ENCODE measurements around the gene CDC16.
A peak's percentile ranks its signal among the peaks of the same experiment; 100 is the strongest.

The CDC16 gene

GRCh38 chr13:114226088-114226487 lies 8.6 kb upstream of the CDC16 start:
- H3K79me2 ChIP-seq, result no peaks in the 10 kb centered on the region
- no peak overlapping the region for H2AFZ ChIP-seq
- no peak overlapping the region for H3K9ac ChIP-seq
- no peak overlapping the region for H3K4me3 ChIP-seq (ENCODE audit: low read depth, low read length)
- H3K27me3 ChIP-seq (ENCODE audit: control insufficient read depth, insufficient read depth, low read length), result no peaks in the 10 kb centered on the region
- no peak overlapping the region for H3K4me2 ChIP-seq (ENCODE audit: low read length)
- H3K4me1 ChIP-seq, result no peaks in the 10 kb centered on the region
- H3K36me3 ChIP-seq (ENCODE audit: control insufficient read depth, insufficient read depth, low read length), result no peaks in the 10 kb centered on the region
- no peak for TF ChIP-seq CTCF (IDR thresholded peaks at IDR 0.05)
- no peak overlapping the region for H3K27ac ChIP-seq
- no peaks in the 10 kb centered on the region for H3K9me3 ChIP-seq (ENCODE audit: control insufficient read depth, low read length)

- no peak overlapping the region for H2AFZ ChIP-seq
- H3K4me2 ChIP-seq (ENCODE audit: low read length), result no peak overlapping the region
- no peak overlapping the region for H3K9ac ChIP-seq
- H3K27ac ChIP-seq, result no peak overlapping the region
- no peaks in the 10 kb centered on the region for H3K36me3 ChIP-seq (ENCODE audit: control insufficient read depth, insufficient read depth, low read length)
- H3K4me3 ChIP-seq (ENCODE audit: low read depth, low read length), result no peak overlapping the region
- H3K27me3 ChIP-seq (ENCODE audit: control insufficient read depth, insufficient read depth, low read length), result no peaks in the 10 kb centered on the region
- no peaks in the 10 kb centered on the region for H3K79me2 ChIP-seq
- H3K4me1 ChIP-seq, result no peaks in the 10 kb centered on the region
- TF ChIP-seq CTCF (IDR thresholded peaks at IDR 0.05), result peak; percentile 81
- no peaks in the 10 kb centered on the region for H3K9me3 ChIP-seq (ENCODE audit: control insufficient read depth, low read length)
Measured at GRCh38 chr13:114226699-114227323, 7.9 kb upstream of the CDC16 start.

- Histone ChIP-seq H3K79me2 (no peaks in the 10 kb centered on the region), H3K9me3 (ENCODE audit: control insufficient read depth, low read length) (no peaks in the 10 kb centered on the region), H3K4me2 (ENCODE audit: low read length) (no peak overlapping the region), H3K4me3 (ENCODE audit: low read depth, low read length) (no peak overlapping the region), H3K27ac (no peak overlapping the region), H3K4me1 (no peaks in the 10 kb centered on the region), H3K9ac (no peak overlapping the region), H3K27me3 (ENCODE audit: control insufficient read depth, insufficient read depth, low read length) (no peaks in the 10 kb centered on the region), H3K36me3 (ENCODE audit: control insufficient read depth, insufficient read depth, low read length) (no peaks in the 10 kb centered on the region), H2AFZ (no peak overlapping the region)
- no peak for TF ChIP-seq CTCF (IDR thresholded peaks at IDR 0.05)
Measured at GRCh38 chr13:114227528-114227927, 7.2 kb upstream of the CDC16 start.

GRCh38 chr13:114228176-114228575 lies 6.5 kb upstream of the CDC16 start:
- Histone ChIP-seq H2AFZ (no peak overlapping the region), H3K36me3 (ENCODE audit: control insufficient read depth, insufficient read depth, low read length) (no peaks in the 10 kb centered on the region), H3K4me1 (no peaks in the 10 kb centered on the region)

More at GRCh38 chr13:114228176-114228575, 6.5 kb upstream of the CDC16 start:
- Histone ChIP-seq H3K9me3 (ENCODE audit: control insufficient read depth, low read length) (no peaks in the 10 kb centered on the region), H3K27me3 (ENCODE audit: control insufficient read depth, insufficient read depth, low read length) (no peaks in the 10 kb centered on the region), H3K27ac (no peak overlapping the region), H3K9ac (no peak overlapping the region), H3K79me2 (no peaks in the 10 kb centered on the region), H3K4me3 (ENCODE audit: low read depth, low read length) (no peak overlapping the region), H3K4me2 (ENCODE audit: low read length) (no peak overlapping the region)
- no peak for TF ChIP-seq CTCF (IDR thresholded peaks at IDR 0.05)

Data from parathyroid adenoma (tissue), 2 donors.